HG02678 (cell line): ENCODE measurements around the gene SPINT1.
"Not testable (repeated sequence)": the region's sequence is repeated elsewhere in the genome, so short reads cannot be mapped to it uniquely, and the experiment has no call there.

Source experiments
- ATAC-seq: cut with Tn5 transposase; IDR thresholded peaks from one replicate; pipeline ENCODE4 v1.9.1; 2021; ENCODE audit warnings: mild to moderate bottlenecking, moderate library complexity; ENCODE audit not compliant: unreplicated experiment

SPINT1 gene

GRCh38 chr15:40858706-40859105 is 14.9 kb downstream of the SPINT1 start:
- no peak for ATAC-seq

- ATAC-seq: peak; percentile 66
Measured at GRCh38 chr15:40859206-40859851, 15.5 kb downstream of the SPINT1 start.

GRCh38 chr15:40861147-40861546 is 17.3 kb downstream of the SPINT1 start:
- ATAC-seq: not testable (repeated sequence)

- no peak for ATAC-seq
Measured at GRCh38 chr15:40863660-40864270, 19.9 kb downstream of the SPINT1 start.

- no peak for ATAC-seq
Measured at GRCh38 chr15:40867199-40867598, 23.4 kb downstream of the SPINT1 start.

- no peak for ATAC-seq
Measured at GRCh38 chr15:40869686-40870085, 25.8 kb downstream of the SPINT1 start.

- no peak for ATAC-seq
Measured at GRCh38 chr15:40870716-40871115, 26.9 kb downstream of the SPINT1 start.

GRCh38 chr15:40871749-40872617 is 28.1 kb downstream of the SPINT1 start:
- ATAC-seq: peak; percentile 35

GRCh38 chr15:40872791-40873693 is 29.2 kb downstream of the SPINT1 start:
- ATAC-seq: no peak

GRCh38 chr15:40873694-40874561 is 30.1 kb downstream of the SPINT1 start, which contains the start of gene RHOV:
Gene RHOV, minus strand, starts transcription at chr15:40874234. Its CDS starts 95 bp downstream, at chr15:40874139.
- peak; percentile 53 for ATAC-seq

- ATAC-seq: no peak
Measured at GRCh38 chr15:40875991-40876730, 32.3 kb downstream of the SPINT1 start.

- ATAC-seq: no peak
Measured at GRCh38 chr15:40877694-40878093, 33.8 kb downstream of the SPINT1 start.

GRCh38 chr15:40878785-40879184 is 34.9 kb downstream of the SPINT1 start:
- ATAC-seq: peak; percentile 69

- ATAC-seq: no peak
Measured at GRCh38 chr15:40879609-40880008, 35.8 kb downstream of the SPINT1 start.

GRCh38 chr15:40881351-40881750 is 37.5 kb downstream of the SPINT1 start:
- ATAC-seq: no peak

GRCh38 chr15:40886586-40886985 is 42.7 kb downstream of the SPINT1 start:
- no peak for ATAC-seq

GRCh38 chr15:40889112-40889511 is 45.3 kb downstream of the SPINT1 start:
- ATAC-seq: no peak

- no peak for ATAC-seq
Measured at GRCh38 chr15:40891138-40891537, 47.3 kb downstream of the SPINT1 start.
